ENCODE data around the gene CHRNG. TPM values are rescaled to one million over a fixed set of nuclear protein-coding genes. Genes with fewer than 3 reads are reported as not detected.

Gene CHRNG
- total and polyA plus RNA-seq, 7 donors: not detected

DNA sequence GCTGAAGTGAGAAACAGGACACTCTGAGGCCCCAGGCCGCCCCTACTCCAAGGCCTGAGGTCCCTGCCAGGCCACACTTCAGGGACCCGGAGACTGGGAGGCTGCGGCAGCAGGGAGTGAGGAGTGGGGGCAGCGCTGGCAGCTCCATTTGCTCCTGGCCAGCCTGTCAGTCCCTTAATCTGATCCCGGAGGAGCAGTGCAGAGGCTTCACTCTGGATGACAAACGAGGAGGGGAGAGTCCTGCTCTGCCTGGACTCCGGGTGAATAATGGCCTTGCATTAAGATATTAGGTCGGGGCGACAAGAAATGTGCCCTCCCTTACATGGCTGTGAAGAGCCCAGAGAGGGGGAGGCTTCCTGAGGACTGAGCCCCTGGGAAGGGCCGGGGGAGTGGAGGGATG lies 33.6 kb upstream of the CHRNG start:
- Histone ChIP-seq H3K36me3 (no peaks in the 10 kb centered on the region), H3K4me1 (peaks cover 0 to 21% (median 21%) of the 10 kb centered on the region in 4 donors), H3K27me3 (peaks cover 0 to 30% (median 5%) of the 10 kb centered on the region in 3 donors), H3K4me3 (no peak overlapping the region), H3K27ac (no peak overlapping the region), H3K9me3 (no peaks in the 10 kb centered on the region)
- WGBS, 2 donors: 56 to 59% methylated on average over 10 of the region's 10 CpGs
- TF ChIP-seq, protein P1, sequence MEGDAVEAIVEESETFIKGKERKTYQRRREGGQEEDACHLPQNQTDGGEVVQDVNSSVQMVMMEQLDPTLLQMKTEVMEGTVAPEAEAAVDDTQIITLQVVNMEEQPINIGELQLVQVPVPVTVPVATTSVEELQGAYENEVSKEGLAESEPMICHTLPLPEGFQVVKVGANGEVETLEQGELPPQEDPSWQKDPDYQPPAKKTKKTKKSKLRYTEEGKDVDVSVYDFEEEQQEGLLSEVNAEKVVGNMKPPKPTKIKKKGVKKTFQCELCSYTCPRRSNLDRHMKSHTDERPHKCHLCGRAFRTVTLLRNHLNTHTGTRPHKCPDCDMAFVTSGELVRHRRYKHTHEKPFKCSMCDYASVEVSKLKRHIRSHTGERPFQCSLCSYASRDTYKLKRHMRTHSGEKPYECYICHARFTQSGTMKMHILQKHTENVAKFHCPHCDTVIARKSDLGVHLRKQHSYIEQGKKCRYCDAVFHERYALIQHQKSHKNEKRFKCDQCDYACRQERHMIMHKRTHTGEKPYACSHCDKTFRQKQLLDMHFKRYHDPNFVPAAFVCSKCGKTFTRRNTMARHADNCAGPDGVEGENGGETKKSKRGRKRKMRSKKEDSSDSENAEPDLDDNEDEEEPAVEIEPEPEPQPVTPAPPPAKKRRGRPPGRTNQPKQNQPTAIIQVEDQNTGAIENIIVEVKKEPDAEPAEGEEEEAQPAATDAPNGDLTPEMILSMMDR (IDR thresholded peaks at IDR 0.05): no peak
- TF ChIP-seq POLR2A (IDR thresholded peaks at IDR 0.05): no peak
- no peak for TF ChIP-seq EP300 (IDR thresholded peaks at IDR 0.05)
- no peak for TF ChIP-seq POLR2AphosphoS5 (IDR thresholded peaks at IDR 0.05)
- intact Hi-C loops (cut with DNase I): no loop called here
- DNase-seq: no peak

- DNase-seq: no peak
- no peak for TF ChIP-seq POLR2A (IDR thresholded peaks at IDR 0.05)
- TF ChIP-seq EP300 (IDR thresholded peaks at IDR 0.05): no peak
- TF ChIP-seq, protein P1 (IDR thresholded peaks at IDR 0.05): no peak
- no peak for TF ChIP-seq POLR2AphosphoS5 (IDR thresholded peaks at IDR 0.05)
- H3K27me3 ChIP-seq: peaks cover 0 to 30% (median 5%) of the 10 kb centered on the region in 3 donors
- intact Hi-C loops (cut with DNase I): no loop called here
- H3K4me1 ChIP-seq: peaks cover 0 to 21% (median 21%) of the 10 kb centered on the region in 4 donors
- no peaks in the 10 kb centered on the region for H3K36me3 ChIP-seq
- H3K9me3 ChIP-seq: no peaks in the 10 kb centered on the region
- H3K27ac ChIP-seq: no peak overlapping the region
- H3K4me3 ChIP-seq: no peak overlapping the region
- 53 to 77% methylated on average over 4 of the region's 4 CpGs for WGBS, 2 donors
These were observed 32.8 kb upstream of the CHRNG start for GRCh38 chr2:232506709-232507108.

DNA sequence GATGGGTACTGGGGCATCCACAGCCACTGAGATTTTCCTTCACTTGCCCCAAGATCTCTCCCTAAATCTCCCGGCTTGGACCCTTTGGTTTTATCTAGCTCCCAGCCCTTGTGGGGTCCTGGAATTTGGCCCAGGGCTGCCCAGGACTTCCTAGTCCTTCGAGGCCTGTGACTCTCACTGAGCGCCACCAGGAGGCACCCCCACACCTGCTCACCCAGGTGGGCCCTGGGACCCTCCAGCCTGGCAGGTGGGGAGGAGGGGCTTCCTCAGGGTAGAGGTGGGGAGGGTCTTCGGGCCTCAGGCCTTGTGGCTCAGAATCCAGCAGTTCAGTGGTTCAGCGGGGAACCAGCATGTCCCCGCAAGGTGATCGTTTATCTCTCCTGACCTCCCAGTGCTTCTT lies 31.2 kb upstream of the CHRNG start:
- TF ChIP-seq POLR2A (IDR thresholded peaks at IDR 0.05) (no peak), EP300 (IDR thresholded peaks at IDR 0.05) (no peak), POLR2AphosphoS5 (IDR thresholded peaks at IDR 0.05) (no peak)
- TF ChIP-seq, protein P1 (IDR thresholded peaks at IDR 0.05): no peak
- Histone ChIP-seq H3K4me1 (peaks cover 0 to 7% (median 6%) of the 10 kb centered on the region in 4 donors), H3K27me3 (peaks cover 0 to 32% (median 5%) of the 10 kb centered on the region in 3 donors), H3K36me3 (no peaks in the 10 kb centered on the region), H3K27ac (no peak overlapping the region), H3K9me3 (no peaks in the 10 kb centered on the region), H3K4me3 (no peak overlapping the region)
- intact Hi-C loops (cut with DNase I): no loop called here
- DNase-seq: no peak
- WGBS, 2 donors: 72 to 79% methylated on average over 7 of the region's 7 CpGs

DNA sequence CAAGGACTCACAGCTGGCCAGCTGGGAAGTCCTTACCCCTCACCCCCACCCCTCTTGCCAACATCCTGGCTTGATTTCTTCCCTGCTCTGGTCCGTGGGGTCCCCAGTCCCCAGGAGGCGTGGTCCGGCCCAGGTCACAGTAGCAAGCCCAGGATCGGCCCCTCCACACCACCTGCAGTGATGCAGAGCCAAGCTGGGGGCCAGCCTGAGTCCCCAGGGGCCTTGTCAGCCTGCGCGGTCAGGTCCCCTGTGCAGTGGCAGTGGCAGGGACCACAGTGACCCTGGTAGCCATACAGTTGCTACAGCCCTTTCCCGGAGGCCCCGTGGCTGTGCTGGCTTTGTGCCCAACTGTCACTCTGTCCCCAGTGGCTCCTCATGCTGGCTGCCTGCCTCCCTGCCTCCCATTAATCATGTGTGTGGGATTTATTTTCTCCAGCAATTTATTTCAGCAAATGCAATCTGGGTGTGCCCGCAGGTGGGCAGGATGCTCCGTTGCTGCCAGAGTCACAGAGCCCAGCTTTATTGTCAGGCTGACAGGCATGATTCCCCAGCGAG lies 28.1 kb upstream of the CHRNG start:
- no peak overlapping the region for H3K27ac ChIP-seq
- TF ChIP-seq, protein P1 (IDR thresholded peaks at IDR 0.05): no peak
- TF ChIP-seq POLR2AphosphoS5 (IDR thresholded peaks at IDR 0.05) (no peak), EP300 (IDR thresholded peaks at IDR 0.05) (no peak), POLR2A (IDR thresholded peaks at IDR 0.05) (no peak)
- H3K9me3 ChIP-seq: no peaks in the 10 kb centered on the region
- peaks cover 0 to 13% (median 0%) of the 10 kb centered on the region in 3 donors for H3K27me3 ChIP-seq
- H3K4me3 ChIP-seq: no peak overlapping the region
- WGBS, 2 donors: 53 to 71% methylated on average over 11 of the region's 11 CpGs
- intact Hi-C loops (cut with DNase I): no loop called here
- no peaks in the 10 kb centered on the region for H3K4me1 ChIP-seq
- no peaks in the 10 kb centered on the region for H3K36me3 ChIP-seq
- DNase-seq: no peak

GRCh38 chr2:232512602-232513001 lies 26.9 kb upstream of the CHRNG start:
- intact Hi-C loops (cut with DNase I): no loop called here
- H3K9me3 ChIP-seq: no peaks in the 10 kb centered on the region
- no peaks in the 10 kb centered on the region for H3K36me3 ChIP-seq
- no peak overlapping the region for H3K27ac ChIP-seq
- peaks cover 0 to 13% (median 0%) of the 10 kb centered on the region in 3 donors for H3K27me3 ChIP-seq
- no peaks in the 10 kb centered on the region for H3K4me1 ChIP-seq
- 66 to 69% methylated on average over 10 of the region's 10 CpGs for WGBS, 2 donors
- no peak for DNase-seq
- no peak overlapping the region for H3K4me3 ChIP-seq
- TF ChIP-seq POLR2AphosphoS5 (IDR thresholded peaks at IDR 0.05) (no peak), EP300 (IDR thresholded peaks at IDR 0.05) (no peak), POLR2A (IDR thresholded peaks at IDR 0.05) (no peak)
- TF ChIP-seq, protein P1 (IDR thresholded peaks at IDR 0.05): no peak

All from sigmoid colon (tissue), 7 donors.